WTC11 (cell line): ENCODE measurements around the gene SYNPO2.

Experiments used
- AFF4 ChIP-seq: sonication (generic); formaldehyde crosslinking; IDR thresholded peaks from 2 replicates; pipeline ENCODE4 v1.8.1; 2023; ENCODE audit warnings: mild to moderate bottlenecking, missing genetic modification reagents, borderline replicate concordance
- ATF1 ChIP-seq: sonication (generic); formaldehyde crosslinking; IDR thresholded peaks from 2 replicates; pipeline ENCODE4 v1.8.1; 2023; ENCODE audit warnings: mild to moderate bottlenecking, moderate library complexity, missing genetic modification reagents
- CTCF ChIP-seq: fragments of 200-600 bp; IDR thresholded peaks from 2 replicates; pipeline ENCODE4 v1.8.0; 2022; ENCODE audit warnings: antibody characterized with exemption
- MYBL2 ChIP-seq: sonication (generic); formaldehyde crosslinking; IDR thresholded peaks from 2 replicates; pipeline ENCODE4 v1.8.1; 2023; ENCODE audit warnings: mild to moderate bottlenecking, moderate library complexity, missing genetic modification reagents
- SP1 ChIP-seq: sonication (generic); formaldehyde crosslinking; conservative IDR thresholded peaks from 2 replicates; pipeline ENCODE4 v1.8.1; 2022; ENCODE audit warnings: missing genetic modification reagents
- TCF7 ChIP-seq: sonication (generic); formaldehyde crosslinking; IDR thresholded peaks from 2 replicates; pipeline ENCODE4 v1.8.0; 2022; ENCODE audit warnings: mild to moderate bottlenecking, low read depth, missing genetic modification reagents, moderate library complexity

- TF ChIP-seq MYBL2 (no peak), CTCF (no peak), AFF4 (CRISPR knock-in tag) (no peak), ATF1 (CRISPR knock-in tag) (no peak), TCF7 (CRISPR knock-in tag) (no peak), SP1 (no peak)
These were observed 149.1 kb downstream of the SYNPO2 start for GRCh38 chr4:119037709-119038108.
